Embryonic facial prominence (tissue), 1 donor: ENCODE data around the gene RBM44.

Source experiments
- DNase-seq: peaks from one replicate; pipeline ENCODE4 v3.0.0-alpha.2; 2016; ENCODE audit errors: extremely low spot score

Gene RBM44

DNA sequence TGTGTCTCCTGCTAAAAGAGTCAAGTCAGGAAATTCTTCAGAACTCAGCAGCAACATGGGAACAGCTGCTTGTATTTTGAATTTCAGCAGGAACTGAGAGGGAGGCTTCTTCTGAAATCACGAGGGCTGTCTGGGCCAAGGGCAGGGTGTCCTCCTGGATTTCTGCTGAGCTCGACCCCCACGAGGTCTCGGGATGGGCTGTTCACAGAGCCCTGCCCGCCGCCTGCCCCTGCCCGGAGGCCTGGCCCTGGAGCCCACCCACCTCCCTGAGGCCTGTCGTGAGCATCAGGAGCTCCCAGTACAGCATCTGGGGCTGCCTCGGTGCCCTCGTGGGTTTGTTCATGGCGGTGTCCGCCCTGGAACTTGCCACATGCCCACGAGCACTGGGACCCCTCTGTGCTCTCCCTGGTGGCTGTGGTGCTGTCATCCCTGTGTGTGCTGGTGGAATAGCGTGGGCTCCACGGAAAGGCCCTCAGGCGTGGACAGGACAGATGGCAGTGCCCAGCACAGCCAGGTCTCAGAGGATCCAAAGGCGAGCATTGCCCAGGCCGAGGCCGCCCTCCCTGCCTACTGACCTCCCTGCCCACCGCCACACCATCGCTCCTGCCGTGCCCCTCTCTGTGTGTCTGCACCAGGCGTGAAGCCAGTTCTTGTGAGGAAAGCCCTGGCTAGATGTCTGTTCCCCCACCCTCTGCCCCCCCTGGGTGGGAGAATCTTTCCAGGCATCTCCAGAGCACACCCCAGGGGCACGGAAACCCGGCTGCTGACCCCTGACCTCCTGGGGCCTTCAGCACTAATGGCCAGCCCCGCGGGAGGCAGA lies 86.7 kb downstream of the RBM44 start:
- no peak for DNase-seq

DNA sequence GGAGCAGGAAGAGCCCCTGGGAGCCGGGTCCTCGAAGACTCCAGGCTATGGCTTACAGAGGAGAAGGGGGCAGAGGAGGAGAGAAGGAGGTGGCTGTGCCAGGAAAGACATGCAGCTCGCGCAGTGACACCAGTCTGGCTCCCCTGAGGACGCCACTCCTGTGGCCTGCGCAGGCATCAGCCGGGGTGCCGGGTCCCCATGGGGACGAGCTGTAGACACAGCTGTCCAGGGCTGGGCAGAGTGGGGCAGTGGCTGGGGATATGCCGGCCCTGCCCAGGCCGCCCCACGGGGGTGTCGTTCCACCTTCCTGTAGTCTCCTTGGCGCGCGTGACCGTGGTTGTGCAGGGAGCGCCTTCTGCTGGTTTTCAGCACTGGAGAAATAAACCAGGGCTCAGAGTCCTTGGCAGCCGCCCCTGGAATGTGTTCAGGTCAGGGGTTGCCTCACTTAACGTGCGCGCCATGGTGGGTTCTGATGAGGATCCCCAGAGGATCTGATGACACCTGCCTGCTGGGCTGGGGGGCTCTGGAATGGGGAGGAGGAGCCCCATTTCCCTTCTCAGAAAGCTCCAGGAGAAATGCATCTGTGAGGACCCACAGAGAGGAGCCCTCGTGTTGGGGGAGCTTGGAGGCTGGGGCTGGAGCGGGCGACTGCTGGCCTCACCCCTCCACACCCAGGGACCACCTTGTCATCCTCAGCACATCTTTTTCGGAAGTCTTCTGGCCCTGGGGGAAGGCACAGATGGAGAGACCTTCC lies 87.5 kb downstream of the RBM44 start:
- no peak for DNase-seq

DNA sequence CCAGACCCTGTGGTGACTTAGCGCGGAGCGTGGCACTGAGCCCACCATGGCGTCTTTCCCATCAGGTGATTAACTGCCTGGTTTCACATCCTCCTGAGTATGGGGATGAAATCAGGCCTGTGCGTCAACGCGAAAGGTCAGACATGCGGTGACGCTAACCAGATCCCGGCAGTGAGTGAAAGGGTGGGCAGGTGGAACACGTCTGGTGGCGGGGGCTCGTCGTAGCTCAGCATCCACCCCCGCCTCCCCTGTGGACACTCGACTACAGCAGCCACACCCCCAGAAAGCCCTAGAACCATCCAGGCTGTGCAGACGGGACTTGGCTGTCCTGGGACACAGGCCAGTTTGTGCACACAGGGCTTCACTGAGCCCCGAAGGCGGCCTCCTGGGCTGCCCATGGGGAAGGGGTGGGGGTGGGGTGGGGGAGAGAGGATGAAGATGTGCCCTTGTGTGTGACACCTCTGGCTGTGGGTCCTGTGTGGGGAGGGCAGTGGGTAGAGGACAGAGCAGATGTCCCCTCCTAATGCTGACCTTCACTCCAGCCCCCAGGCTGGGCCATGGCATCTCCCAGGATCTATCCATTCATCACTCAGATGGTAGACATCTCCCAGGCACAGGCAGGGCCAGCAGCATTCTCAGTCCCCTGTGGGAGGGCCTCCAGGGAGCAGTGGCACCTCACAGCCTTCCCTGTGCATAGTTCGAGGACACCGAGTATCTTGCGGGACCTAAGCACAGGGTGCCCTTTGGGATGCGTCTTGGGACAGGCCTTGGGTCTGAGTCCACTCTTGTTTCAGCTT lies 88.3 kb downstream of the RBM44 start:
- no peak for DNase-seq

DNA sequence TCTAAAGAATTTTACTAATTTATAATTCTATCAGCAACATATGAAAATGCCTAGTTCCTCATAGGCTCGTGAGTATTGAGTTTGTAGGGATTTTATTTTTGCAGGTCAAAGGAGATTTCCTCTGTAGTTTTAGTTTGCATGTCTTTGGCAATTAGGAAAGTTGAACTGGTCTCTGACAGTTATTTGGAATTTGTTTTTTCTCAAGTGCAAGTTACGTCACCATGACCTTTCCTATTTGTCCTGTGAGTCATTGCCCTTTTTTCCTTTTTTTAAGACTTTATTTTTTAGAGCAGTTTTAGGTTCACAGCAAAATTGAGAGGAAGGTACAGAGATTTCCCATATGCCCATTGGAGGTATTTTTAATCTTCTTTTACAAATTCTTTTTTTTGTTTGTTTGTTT lies 89.8 kb downstream of the RBM44 start:
- no peak for DNase-seq

DNA sequence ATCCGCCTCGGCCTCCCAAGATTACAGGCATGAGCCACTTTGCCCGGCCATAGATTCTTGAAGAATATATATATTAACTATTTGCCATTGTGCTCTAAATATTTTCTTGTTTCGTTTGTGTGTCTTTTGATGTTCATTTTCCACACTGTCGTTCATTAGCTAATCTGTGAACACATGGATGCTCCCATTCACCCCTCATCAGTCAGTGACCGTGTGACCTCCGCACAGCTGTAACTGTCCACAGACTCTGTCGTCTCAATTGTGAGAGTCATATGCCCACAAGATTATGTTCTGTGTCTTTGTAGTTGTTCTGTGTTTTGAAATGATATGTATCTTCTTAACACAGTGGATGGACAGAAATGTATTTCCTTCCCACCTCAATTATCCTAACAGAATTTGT lies 90.4 kb downstream of the RBM44 start:
- no peak for DNase-seq

DNA sequence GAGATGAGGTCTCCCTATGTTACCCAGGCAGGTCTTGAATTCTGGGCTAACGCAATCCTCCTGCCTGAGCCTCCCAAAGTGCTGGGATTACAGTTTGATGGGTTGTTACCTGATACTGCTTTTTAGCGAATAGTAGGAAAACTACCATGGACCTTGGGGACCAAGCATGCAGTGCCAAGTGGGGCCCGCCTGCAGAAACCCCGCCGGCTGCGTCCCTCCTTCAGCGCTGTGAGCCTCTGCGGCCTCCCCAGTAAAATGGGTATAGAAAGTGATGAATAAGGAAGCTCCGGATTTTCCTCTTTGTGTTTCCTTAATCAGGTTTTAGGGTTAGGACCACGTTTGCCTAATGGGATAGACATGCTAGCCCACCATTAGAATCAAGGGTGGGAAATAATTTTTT lies 91.2 kb downstream of the RBM44 start:
- no peak for DNase-seq
